Parathyroid adenoma (tissue), 2 donors: ENCODE measurements around the gene RHBG.

Source experiments
- H2AFZ ChIP-seq: fragments of 300-600 bp; sonication (generic); one replicate; pipeline ENCODE4 v1.7.0; 2017; ENCODE audit warnings: antibody characterized with exemption, mild to moderate bottlenecking
- H3K27ac ChIP-seq: fragments of 300-600 bp; sonication (generic); one replicate; pipeline ENCODE4 v1.7.0; 2017
- H3K27me3 ChIP-seq: fragments of 300-600 bp; sonication (generic); one replicate; pipeline ENCODE4 v1.7.0; 2017; ENCODE audit warnings: low read length; ENCODE audit not compliant: control insufficient read depth, insufficient read depth
- H3K36me3 ChIP-seq: fragments of 300-600 bp; sonication (generic); one replicate; pipeline ENCODE4 v1.7.0; 2017; ENCODE audit warnings: low read length; ENCODE audit not compliant: control insufficient read depth, insufficient read depth
- H3K4me1 ChIP-seq: fragments of 300-600 bp; sonication (generic); one replicate; pipeline ENCODE4 v1.7.0; 2017; ENCODE audit warnings: control low read depth
- H3K4me2 ChIP-seq: fragments of 300-600 bp; sonication (generic); one replicate; pipeline ENCODE4 v1.7.0; 2017; ENCODE audit warnings: low read length
- H3K4me3 ChIP-seq: fragments of 300-600 bp; sonication (generic); one replicate; pipeline ENCODE4 v1.7.0; 2017; ENCODE audit warnings: low read depth, low read length
- H3K79me2 ChIP-seq: fragments of 300-600 bp; sonication (generic); one replicate; pipeline ENCODE4 v1.7.0; 2017; ENCODE audit warnings: control low read depth
- H3K9ac ChIP-seq: fragments of 300-600 bp; sonication (generic); one replicate; pipeline ENCODE4 v1.7.0; 2017; ENCODE audit warnings: mild to moderate bottlenecking
- H3K9me3 ChIP-seq: fragments of 300-600 bp; sonication (generic); one replicate; pipeline ENCODE4 v1.7.0; 2017; ENCODE audit warnings: low read length; ENCODE audit not compliant: control insufficient read depth
- CTCF ChIP-seq: fragments of 300-600 bp; sonication (generic); IDR thresholded peaks from one replicate; pipeline ENCODE4 v1.7.0; 2017; ENCODE audit warnings: antibody characterized with exemption, mild to moderate bottlenecking
- donor health status: primary hyperparathyroidism.

Gene RHBG

GRCh38 chr1:156388174-156389137 is 19.4 kb downstream of the RHBG start:
- H3K9me3 ChIP-seq: no peaks in the 10 kb centered on the region
- H3K4me2 ChIP-seq: no peak overlapping the region
- H3K4me1 ChIP-seq: no peaks in the 10 kb centered on the region
- TF ChIP-seq CTCF: no peak
- H3K27ac ChIP-seq: no peak overlapping the region
- H3K27me3 ChIP-seq: no peaks in the 10 kb centered on the region
- H3K79me2 ChIP-seq: no peaks in the 10 kb centered on the region
- H2AFZ ChIP-seq: no peak overlapping the region
- H3K36me3 ChIP-seq: no peaks in the 10 kb centered on the region
- H3K9ac ChIP-seq: no peak overlapping the region
- no peak overlapping the region for H3K4me3 ChIP-seq

- H3K9me3 ChIP-seq: no peaks in the 10 kb centered on the region
- no peaks in the 10 kb centered on the region for H3K4me1 ChIP-seq
- no peak overlapping the region for H3K4me3 ChIP-seq
- H3K9ac ChIP-seq: no peak overlapping the region
- no peak overlapping the region for H2AFZ ChIP-seq
- H3K27ac ChIP-seq: no peak overlapping the region
- H3K27me3 ChIP-seq: no peaks in the 10 kb centered on the region
- no peak for TF ChIP-seq CTCF
- H3K4me2 ChIP-seq: no peak overlapping the region
- no peaks in the 10 kb centered on the region for H3K79me2 ChIP-seq
- H3K36me3 ChIP-seq: no peaks in the 10 kb centered on the region
Measured at GRCh38 chr1:156389311-156389710, 20.3 kb downstream of the RHBG start.

GRCh38 chr1:156390469-156391365 is 21.7 kb downstream of the RHBG start:
- H3K9ac ChIP-seq: no peak overlapping the region
- H3K27ac ChIP-seq: no peak overlapping the region
- no peaks in the 10 kb centered on the region for H3K9me3 ChIP-seq
- H3K36me3 ChIP-seq: no peaks in the 10 kb centered on the region
- H3K4me3 ChIP-seq: no peak overlapping the region
- no peak overlapping the region for H3K4me2 ChIP-seq
- no peak overlapping the region for H2AFZ ChIP-seq
- H3K27me3 ChIP-seq: no peaks in the 10 kb centered on the region
- TF ChIP-seq CTCF: no peak
- H3K79me2 ChIP-seq: no peaks in the 10 kb centered on the region
- no peaks in the 10 kb centered on the region for H3K4me1 ChIP-seq

GRCh38 chr1:156391366-156391677 is 22.3 kb downstream of the RHBG start:
- Histone ChIP-seq H3K36me3 (no peaks in the 10 kb centered on the region), H3K4me1 (no peaks in the 10 kb centered on the region), H3K9ac (no peak overlapping the region), H3K4me2 (no peak overlapping the region), H2AFZ (no peak overlapping the region), H3K9me3 (no peaks in the 10 kb centered on the region), H3K27me3 (no peaks in the 10 kb centered on the region), H3K4me3 (no peak overlapping the region), H3K27ac (no peak overlapping the region), H3K79me2 (no peaks in the 10 kb centered on the region)
- TF ChIP-seq CTCF: no peak
